Right lobe of liver (tissue), 4 donors: Measurements from ENCODE around the gene BOC.

ENCODE experiments used
- CTCF ChIP-seq, 4 donors: fragments of 200-600 bp in 3 of 4; fragments of 450-650 bp in 1 of 4; IDR thresholded peaks; one replicate each; pipeline versions ENCODE4 v1.5.1 to v1.8.0; 2016 to 2022; ENCODE audit warnings: antibody characterized with exemption in 4 of 4, mild to moderate bottlenecking in 2 of 4
- POLR2A ChIP-seq: fragments of 450-650 bp; IDR thresholded peaks from one replicate; pipeline ENCODE4 v1.6.1; 2017; ENCODE audit warnings: antibody characterized with exemption, mild to moderate bottlenecking
- donor health status: DM: no; HTN: no; CAD: no.
- donor health status: DM: no; HTN: no; CAD: no.
- donor health status: DM: no; HTN: yes; CAD: no.

GRCh38 chr3:113250566-113250965 is 39.2 kb downstream of the BOC start:
- no peak for TF ChIP-seq CTCF (IDR thresholded peaks at IDR 0.05)
- TF ChIP-seq POLR2A: no peak
